ENCODE measurements around the gene PRL.

PRL gene

GRCh38 chr6:22279427-22279826, 17.4 kb downstream of the PRL start:
- TF ChIP-seq CTCF (IDR thresholded peaks at IDR 0.05): no peak
- H3K27ac ChIP-seq: no peak overlapping the region
- DNase-seq (ENCODE audit: low spot score): no peak
- no peak overlapping the region for H3K4me3 ChIP-seq

- TF ChIP-seq CTCF (IDR thresholded peaks at IDR 0.05): no peak
- H3K4me3 ChIP-seq: no peak overlapping the region
- H3K27ac ChIP-seq: no peak overlapping the region
- no peak for DNase-seq (ENCODE audit: low spot score)
These were observed 25.8 kb downstream of the PRL start for GRCh38 chr6:22271081-22271480.

- no peak for DNase-seq (ENCODE audit: low spot score)
- H3K4me3 ChIP-seq: no peak overlapping the region
- no peak for TF ChIP-seq CTCF (IDR thresholded peaks at IDR 0.05)
- H3K27ac ChIP-seq: no peak overlapping the region
These were observed 33.1 kb downstream of the PRL start for GRCh38 chr6:22263748-22264147.

GRCh38 chr6:22254886-22255285, 42.0 kb downstream of the PRL start:
- DNase-seq (ENCODE audit: low spot score): no peak
- no peak overlapping the region for H3K27ac ChIP-seq
- H3K4me3 ChIP-seq: no peak overlapping the region
- TF ChIP-seq CTCF (IDR thresholded peaks at IDR 0.05): no peak

GRCh38 chr6:22253955-22254655, 42.7 kb downstream of the PRL start:
- no peak for TF ChIP-seq CTCF (IDR thresholded peaks at IDR 0.05)
- no peak for DNase-seq (ENCODE audit: low spot score)
- Histone ChIP-seq H3K4me3 (no peak overlapping the region), H3K27ac (no peak overlapping the region)

GRCh38 chr6:22251348-22251747, 45.5 kb downstream of the PRL start:
- DNase-seq (ENCODE audit: low spot score): no peak
- no peak overlapping the region for H3K4me3 ChIP-seq
- H3K27ac ChIP-seq: no peak overlapping the region
- no peak for TF ChIP-seq CTCF (IDR thresholded peaks at IDR 0.05)

- H3K27ac ChIP-seq: no peak overlapping the region
- TF ChIP-seq CTCF (IDR thresholded peaks at IDR 0.05): no peak
- no peak for DNase-seq (ENCODE audit: low spot score)
These were observed 46.4 kb downstream of the PRL start for GRCh38 chr6:22250486-22250885.

More at GRCh38 chr6:22250486-22250885, 46.4 kb downstream of the PRL start:
- H3K4me3 ChIP-seq: no peak overlapping the region

All from coronary artery (tissue), 2 donors.